ENCODE results near the gene CASP9. TPM values are rescaled to one million over a fixed set of nuclear protein-coding genes. Genes with fewer than 3 reads are reported as not detected.
"Not testable (repeated sequence)": the region's sequence is repeated elsewhere in the genome, so short reads cannot be mapped to it uniquely, and the experiment has no call there.

The CASP9 gene
- total RNA-seq, 1 donor from 2014 or later, result 8.5 TPM

DNA sequence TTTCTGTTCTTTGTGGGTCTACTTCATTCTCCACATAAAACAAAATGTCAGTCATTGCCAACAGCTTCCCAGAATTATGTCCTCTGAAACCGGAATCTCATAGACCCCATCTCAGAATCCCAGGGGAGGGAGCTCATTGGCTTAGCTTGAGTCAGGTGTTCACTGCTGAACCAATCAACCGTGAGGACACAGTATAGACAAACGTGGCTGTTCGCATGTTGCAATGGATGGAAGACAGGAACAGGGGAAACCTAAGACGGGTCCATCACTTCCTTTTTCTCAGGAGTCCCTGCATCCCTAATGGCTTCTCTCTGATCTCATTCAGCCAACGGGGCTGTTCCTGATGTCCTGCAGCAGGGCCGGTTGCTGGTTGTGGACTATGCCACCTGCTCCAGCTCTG is 58.3 kb downstream of the CASP9 start:
- no peaks in the 10 kb centered on the region for H3K27me3 ChIP-seq (ENCODE audit: insufficient read depth, low read length)
- no peaks in the 10 kb centered on the region for H3K4me1 ChIP-seq (ENCODE audit: insufficient read depth, low read length)
- H3K9me3 Mint-ChIP-seq (ENCODE audit: unreplicated experiment), result peaks cover 2% of the 10 kb centered on the region
- no peaks in the 10 kb centered on the region for H3K36me3 ChIP-seq (ENCODE audit: insufficient read depth, low read length)
- FAIRE-seq (no peak), DNase-seq (ENCODE audit: low read depth) (no peak)
- H3K4me3 ChIP-seq (ENCODE audit: insufficient read depth, low read depth, low read length), result no peak overlapping the region
- H3K27ac ChIP-seq (ENCODE audit: low read depth, low read length), result no peak overlapping the region
- no peak for TF ChIP-seq EZH2 (IDR thresholded peaks at IDR 0.05; ENCODE audit: insufficient read depth, low read length)
- TF ChIP-seq, protein P1, sequence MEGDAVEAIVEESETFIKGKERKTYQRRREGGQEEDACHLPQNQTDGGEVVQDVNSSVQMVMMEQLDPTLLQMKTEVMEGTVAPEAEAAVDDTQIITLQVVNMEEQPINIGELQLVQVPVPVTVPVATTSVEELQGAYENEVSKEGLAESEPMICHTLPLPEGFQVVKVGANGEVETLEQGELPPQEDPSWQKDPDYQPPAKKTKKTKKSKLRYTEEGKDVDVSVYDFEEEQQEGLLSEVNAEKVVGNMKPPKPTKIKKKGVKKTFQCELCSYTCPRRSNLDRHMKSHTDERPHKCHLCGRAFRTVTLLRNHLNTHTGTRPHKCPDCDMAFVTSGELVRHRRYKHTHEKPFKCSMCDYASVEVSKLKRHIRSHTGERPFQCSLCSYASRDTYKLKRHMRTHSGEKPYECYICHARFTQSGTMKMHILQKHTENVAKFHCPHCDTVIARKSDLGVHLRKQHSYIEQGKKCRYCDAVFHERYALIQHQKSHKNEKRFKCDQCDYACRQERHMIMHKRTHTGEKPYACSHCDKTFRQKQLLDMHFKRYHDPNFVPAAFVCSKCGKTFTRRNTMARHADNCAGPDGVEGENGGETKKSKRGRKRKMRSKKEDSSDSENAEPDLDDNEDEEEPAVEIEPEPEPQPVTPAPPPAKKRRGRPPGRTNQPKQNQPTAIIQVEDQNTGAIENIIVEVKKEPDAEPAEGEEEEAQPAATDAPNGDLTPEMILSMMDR (IDR thresholded peaks at IDR 0.05; ENCODE audit: insufficient read depth, low read depth, low read length), result no peak
- no peak overlapping the region for H3K27ac Mint-ChIP-seq (ENCODE audit: unreplicated experiment)
- no peak overlapping the region for H2AFZ ChIP-seq (ENCODE audit: low read depth, low read length)
- H3K27me3 Mint-ChIP-seq (ENCODE audit: low read depth, unreplicated experiment), result peaks cover 10% of the 10 kb centered on the region
- no peaks in the 10 kb centered on the region for H3K36me3 Mint-ChIP-seq (ENCODE audit: low read depth, unreplicated experiment)
- no peaks in the 10 kb centered on the region for H3K79me2 ChIP-seq (ENCODE audit: insufficient read depth, low read length)
- H3K9ac ChIP-seq (ENCODE audit: low read length), result no peak overlapping the region
- H3K4me1 Mint-ChIP-seq (ENCODE audit: low read depth, unreplicated experiment), result no peaks in the 10 kb centered on the region
- H3K4me2 ChIP-seq (ENCODE audit: low read length), result no peak overlapping the region
- no peaks in the 10 kb centered on the region for H4K20me1 ChIP-seq (ENCODE audit: insufficient read depth, low read length)
- H3K4me3 Mint-ChIP-seq (ENCODE audit: unreplicated experiment), result no peak overlapping the region
- H3K9me3 ChIP-seq (ENCODE audit: insufficient read depth, low read depth, low read length), result no peaks in the 10 kb centered on the region

DNA sequence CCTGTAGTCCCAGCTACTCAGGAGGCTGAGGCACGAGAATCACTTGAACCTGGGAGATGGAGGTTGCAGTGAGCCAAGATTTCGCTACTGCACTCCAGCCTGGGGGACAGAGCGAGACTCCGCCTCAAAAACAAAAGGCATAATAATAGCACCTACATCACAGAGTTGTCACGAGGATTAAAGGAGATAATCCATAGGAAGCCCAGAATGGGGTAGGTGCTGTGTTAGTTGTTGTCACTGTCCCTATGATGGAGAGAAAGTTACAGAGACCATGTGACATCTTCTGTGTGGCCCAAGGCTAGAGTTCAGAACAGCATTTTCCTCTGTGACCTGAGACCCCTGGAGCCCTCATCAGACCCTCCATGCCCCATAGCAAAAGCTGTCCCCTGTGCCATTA is 60.1 kb downstream of the CASP9 start:
- H3K27me3 ChIP-seq (ENCODE audit: insufficient read depth, low read length), result not testable (repeated sequence)

DNA sequence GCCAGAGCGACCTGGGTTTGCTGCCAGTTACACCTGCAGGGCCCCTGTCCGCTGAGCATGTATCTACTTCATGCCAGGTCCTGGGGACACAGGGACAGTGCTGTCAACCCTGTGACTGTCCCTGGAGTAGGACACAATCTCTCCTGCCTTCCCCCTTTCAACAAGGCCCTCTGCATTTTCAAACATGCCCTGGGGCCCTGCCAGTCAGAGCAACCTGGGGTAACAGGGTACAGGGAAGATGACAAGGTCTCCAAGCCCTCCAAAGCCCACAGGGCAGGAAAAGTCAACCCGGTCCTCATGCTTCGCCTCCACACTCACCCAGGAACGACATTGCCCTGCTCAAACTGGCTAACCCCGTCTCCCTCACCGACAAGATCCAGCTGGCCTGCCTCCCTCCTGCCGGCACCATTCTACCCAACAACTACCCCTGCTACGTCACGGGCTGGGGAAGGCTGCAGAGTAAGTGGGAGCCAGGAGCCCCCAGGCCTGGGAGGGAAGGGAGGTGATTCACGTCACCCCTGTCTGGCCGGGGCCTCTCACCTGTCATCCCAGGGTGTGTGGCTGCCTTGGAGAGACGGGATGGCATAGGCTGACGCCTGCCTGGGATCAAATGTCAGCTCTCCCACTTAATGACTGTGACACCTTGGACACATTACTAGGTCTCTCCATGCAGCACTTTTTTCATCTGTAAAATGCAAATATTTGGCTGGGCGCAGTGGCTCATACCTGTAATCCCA is 60.8 kb downstream of the CASP9 start:
- H3K27me3 Mint-ChIP-seq (ENCODE audit: low read depth, unreplicated experiment); H3K9ac ChIP-seq (ENCODE audit: low read length); H3K27ac Mint-ChIP-seq (ENCODE audit: unreplicated experiment); DNase-seq (ENCODE audit: low read depth); H3K9me3 ChIP-seq (ENCODE audit: insufficient read depth, low read depth, low read length); H3K27me3 ChIP-seq (ENCODE audit: insufficient read depth, low read length); H3K4me2 ChIP-seq (ENCODE audit: low read length); H3K4me3 ChIP-seq (ENCODE audit: insufficient read depth, low read depth, low read length); H3K36me3 ChIP-seq (ENCODE audit: insufficient read depth, low read length); H3K9me3 Mint-ChIP-seq (ENCODE audit: unreplicated experiment); H3K27ac ChIP-seq (ENCODE audit: low read depth, low read length); FAIRE-seq; H3K79me2 ChIP-seq (ENCODE audit: insufficient read depth, low read length); H2AFZ ChIP-seq (ENCODE audit: low read depth, low read length); H4K20me1 ChIP-seq (ENCODE audit: insufficient read depth, low read length); H3K4me1 Mint-ChIP-seq (ENCODE audit: low read depth, unreplicated experiment); H3K36me3 Mint-ChIP-seq (ENCODE audit: low read depth, unreplicated experiment); H3K4me3 Mint-ChIP-seq (ENCODE audit: unreplicated experiment); H3K4me1 ChIP-seq (ENCODE audit: insufficient read depth, low read length): not testable (repeated sequence)

More for the DNA sequence above, 60.1 kb downstream of the CASP9 start:
- H3K4me1 Mint-ChIP-seq (ENCODE audit: low read depth, unreplicated experiment); H3K36me3 ChIP-seq (ENCODE audit: insufficient read depth, low read length); H3K79me2 ChIP-seq (ENCODE audit: insufficient read depth, low read length); H3K36me3 Mint-ChIP-seq (ENCODE audit: low read depth, unreplicated experiment); H3K9me3 ChIP-seq (ENCODE audit: insufficient read depth, low read depth, low read length); H3K27me3 Mint-ChIP-seq (ENCODE audit: low read depth, unreplicated experiment); H3K27ac ChIP-seq (ENCODE audit: low read depth, low read length); H3K4me3 Mint-ChIP-seq (ENCODE audit: unreplicated experiment); DNase-seq (ENCODE audit: low read depth); H3K27ac Mint-ChIP-seq (ENCODE audit: unreplicated experiment); H2AFZ ChIP-seq (ENCODE audit: low read depth, low read length); H3K4me3 ChIP-seq (ENCODE audit: insufficient read depth, low read depth, low read length); H3K4me1 ChIP-seq (ENCODE audit: insufficient read depth, low read length); H4K20me1 ChIP-seq (ENCODE audit: insufficient read depth, low read length); H3K9me3 Mint-ChIP-seq (ENCODE audit: unreplicated experiment); H3K9ac ChIP-seq (ENCODE audit: low read length); FAIRE-seq; H3K4me2 ChIP-seq (ENCODE audit: low read length): not testable (repeated sequence)
